Measurements from ENCODE around the gene LCP2.

DNA sequence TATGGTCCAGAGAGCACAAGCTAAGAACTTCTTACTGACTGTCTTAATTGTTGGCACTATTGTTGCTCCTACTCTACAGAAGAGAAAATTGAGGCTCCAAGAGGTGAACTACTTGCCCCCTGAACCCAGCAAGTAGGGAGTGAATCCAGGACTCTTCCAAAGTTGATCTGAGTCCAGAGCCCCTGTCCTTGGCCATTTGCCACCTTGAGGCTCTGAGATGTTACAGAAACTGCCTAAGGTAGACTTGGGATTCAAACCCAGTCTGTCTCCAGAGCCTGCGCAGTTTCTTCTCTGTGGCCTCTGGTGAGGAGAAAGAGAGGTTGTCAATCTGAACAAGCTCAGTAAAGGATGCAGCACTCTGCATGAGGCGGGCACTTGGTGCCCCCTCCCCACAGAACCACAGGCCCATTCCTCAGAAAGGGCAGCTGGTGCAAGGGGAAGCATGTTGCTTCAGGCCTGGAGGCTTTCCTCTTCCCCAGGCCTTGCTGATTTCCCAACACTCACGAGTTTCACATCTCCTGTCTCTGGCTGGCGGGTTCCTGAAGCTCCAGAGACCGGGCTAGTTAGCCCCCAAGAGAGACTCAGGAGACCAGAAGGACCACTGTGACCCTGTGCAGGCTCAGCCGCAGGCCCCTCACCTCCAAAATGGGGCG, 2.9 kb upstream of the LCP2 start:
- TF ChIP-seq, protein P1, sequence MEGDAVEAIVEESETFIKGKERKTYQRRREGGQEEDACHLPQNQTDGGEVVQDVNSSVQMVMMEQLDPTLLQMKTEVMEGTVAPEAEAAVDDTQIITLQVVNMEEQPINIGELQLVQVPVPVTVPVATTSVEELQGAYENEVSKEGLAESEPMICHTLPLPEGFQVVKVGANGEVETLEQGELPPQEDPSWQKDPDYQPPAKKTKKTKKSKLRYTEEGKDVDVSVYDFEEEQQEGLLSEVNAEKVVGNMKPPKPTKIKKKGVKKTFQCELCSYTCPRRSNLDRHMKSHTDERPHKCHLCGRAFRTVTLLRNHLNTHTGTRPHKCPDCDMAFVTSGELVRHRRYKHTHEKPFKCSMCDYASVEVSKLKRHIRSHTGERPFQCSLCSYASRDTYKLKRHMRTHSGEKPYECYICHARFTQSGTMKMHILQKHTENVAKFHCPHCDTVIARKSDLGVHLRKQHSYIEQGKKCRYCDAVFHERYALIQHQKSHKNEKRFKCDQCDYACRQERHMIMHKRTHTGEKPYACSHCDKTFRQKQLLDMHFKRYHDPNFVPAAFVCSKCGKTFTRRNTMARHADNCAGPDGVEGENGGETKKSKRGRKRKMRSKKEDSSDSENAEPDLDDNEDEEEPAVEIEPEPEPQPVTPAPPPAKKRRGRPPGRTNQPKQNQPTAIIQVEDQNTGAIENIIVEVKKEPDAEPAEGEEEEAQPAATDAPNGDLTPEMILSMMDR (IDR thresholded peaks at IDR 0.05; ENCODE audit: borderline replicate concordance, extremely low read depth, low read length, poor library complexity, severe bottlenecking): no peak
- no peak for TF ChIP-seq EZH2 (IDR thresholded peaks at IDR 0.05; ENCODE audit: borderline replicate concordance, low read depth, low read length, severe bottlenecking)

Measured in DND-41 (cell line).